Keratinocyte (primary cell): ENCODE measurements around the gene SPATA33. TPM values are rescaled to one million over a fixed set of nuclear protein-coding genes. Genes with fewer than 3 reads are reported as not detected.

Experiments used
- DNase-seq: peaks from one replicate; pipeline ENCODE4 v3.0.0-alpha.2; 2011; ENCODE audit warnings: low read depth, missing footprints, low spot score
- FAIRE-seq: peaks from 2 replicates; lab custom pipeline; 2011; peaks lifted over from hg19 to GRCh38; lab: Jason Lieb, UNC
- H2AFZ ChIP-seq: 2 replicates; pipeline ENCODE4 v1.6.0; 2012; ENCODE audit warnings: low read length, control low read depth, inconsistent platforms; ENCODE audit not compliant: control insufficient read depth
- H3K27ac ChIP-seq: 2 replicates; pipeline ENCODE4 v1.5.1; 2011; ENCODE audit warnings: low read length; ENCODE audit not compliant: control insufficient read depth, insufficient read depth
- H3K27me3 ChIP-seq: 3 replicates; pipeline ENCODE4 v1.6.0; 2011; ENCODE audit warnings: low read length; ENCODE audit not compliant: control insufficient read depth, insufficient read depth; ENCODE audit errors: extremely low read depth
- H3K36me3 ChIP-seq, 2 experiments: 2 replicates in 1 of 2; 3 replicates in 1 of 2; pipeline ENCODE4 v1.5.1; 2011; ENCODE audit warnings: low read length in 2 of 2, mild to moderate bottlenecking in 1 of 2; ENCODE audit not compliant: control insufficient read depth in 2 of 2, insufficient read depth in 2 of 2; ENCODE audit errors: extremely low read depth in 1 of 2
- H3K4me1 ChIP-seq: 3 replicates; pipeline ENCODE4 v1.5.1; 2011; ENCODE audit warnings: low read length; ENCODE audit not compliant: control insufficient read depth, insufficient read depth; ENCODE audit errors: extremely low read depth
- H3K4me2 ChIP-seq: 3 replicates; pipeline ENCODE4 v1.6.0; 2011; ENCODE audit warnings: low read depth, low read length; ENCODE audit not compliant: control insufficient read depth, insufficient read depth; ENCODE audit errors: extremely low read depth
- H3K4me3 ChIP-seq, 3 experiments: fragments of 200-600 bp in 1 of 3; sonication (generic) in 1 of 3; 2 replicates in 2 of 3; 3 replicates in 1 of 3; pipeline ENCODE4 v1.5.1; 2011 to 2016; ENCODE audit warnings: low read length in 3 of 3, mild to moderate bottlenecking in 3 of 3, control low read depth in 2 of 3, inconsistent platforms in 1 of 3, low read depth in 1 of 3, mixed read lengths in 1 of 3, mixed run types in 1 of 3, moderate library complexity in 1 of 3; ENCODE audit not compliant: control insufficient read depth in 2 of 3, insufficient read depth in 2 of 3; ENCODE audit errors: extremely low read depth in 1 of 3
- H3K79me2 ChIP-seq: 2 replicates; pipeline ENCODE4 v1.6.0; 2012; ENCODE audit warnings: low read length; ENCODE audit not compliant: control insufficient read depth, insufficient read depth
- H3K9ac ChIP-seq: 3 replicates; pipeline ENCODE4 v1.6.0; 2011; ENCODE audit warnings: low read length; ENCODE audit not compliant: control insufficient read depth, insufficient read depth; ENCODE audit errors: extremely low read depth
- H3K9me1 ChIP-seq: 3 replicates; pipeline ENCODE4 v1.6.0; 2011; ENCODE audit warnings: low read length; ENCODE audit not compliant: control insufficient read depth, insufficient read depth; ENCODE audit errors: extremely low read depth
- H3K9me3 ChIP-seq: 2 replicates; pipeline ENCODE4 v1.5.1; 2012; ENCODE audit warnings: low read depth, low read length; ENCODE audit not compliant: control insufficient read depth
- H4K20me1 ChIP-seq: 3 replicates; pipeline ENCODE4 v1.6.0; 2011; ENCODE audit warnings: low read length; ENCODE audit not compliant: control insufficient read depth, insufficient read depth; ENCODE audit errors: extremely low read depth
- CTCF ChIP-seq, 3 experiments: IDR thresholded peaks in 1 of 3; conservative IDR thresholded peaks in 1 of 3; optimal IDR thresholded peaks in 1 of 3; 2 replicates in 2 of 3; 3 replicates in 1 of 3; pipeline versions ENCODE3 to v1.5.1; 2011; ENCODE audit warnings: low read length in 3 of 3, mild to moderate bottlenecking in 3 of 3, moderate library complexity in 2 of 3, control low read depth in 1 of 3, inconsistent platforms in 1 of 3; ENCODE audit not compliant: insufficient read depth in 2 of 3; ENCODE audit errors: extremely low read depth in 1 of 3
- EZH2 ChIP-seq: IDR thresholded peaks from one replicate; pipeline ENCODE4 v1.6.1; 2012; ENCODE audit warnings: inconsistent platforms, mild to moderate bottlenecking, low read length, moderate library complexity
- dilution Hi-C: fragments of 300-500 bp; cut with MboI; formaldehyde crosslinking; loops from one replicate; pipeline ENCODE4 v1.7.0; 2020; ENCODE audit warnings: low sequenced_read_pairs; ENCODE audit not compliant: extremely low pct_ligation_motif_present
- polyA plus RNA-seq, 5 experiments: library from polyadenylated mRNA; depleted of rRNA in 3 of 5; stranded (reverse) in 3 of 5; stranded (forward) in 1 of 5; unstranded in 1 of 5; fragments of >200 nt; gene quantifications; 1 replicate in 1 of 5; 2 replicates in 3 of 5; 3 replicates in 1 of 5; pipeline versions ENCODE4 v1.2.1 to v1.2.3, GENCODE V29; 2011 to 2012; ENCODE audit warnings: missing spikeins in 2 of 5, low read depth in 1 of 5, low replicate concordance in 1 of 5

The SPATA33 gene
- polyA plus RNA-seq, 1 donor (not counting 4 experiments of a cell fraction or from before 2014, with no cell fraction given) = 5.3 TPM

DNA sequence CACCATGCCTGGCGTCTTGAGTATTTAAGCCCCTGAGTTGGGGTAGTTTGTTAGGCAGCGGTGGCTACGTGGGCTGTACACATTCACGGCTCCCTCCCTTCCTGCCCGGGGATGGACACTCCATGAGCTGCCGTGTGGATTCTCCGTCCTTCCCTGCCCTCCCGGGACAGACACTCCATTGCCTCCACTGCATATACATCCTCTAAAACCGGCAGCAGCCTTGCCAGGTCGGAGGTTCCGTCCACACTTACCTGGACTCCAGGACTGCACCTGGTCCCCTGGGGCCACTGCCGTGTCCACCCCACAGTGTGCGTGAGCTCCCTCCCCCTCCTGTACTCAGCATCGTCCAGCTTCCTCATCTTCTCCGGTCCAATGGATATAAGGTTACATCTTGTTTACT is 47.4 kb downstream of the SPATA33 start:
- H3K79me2 ChIP-seq = no peaks in the 10 kb centered on the region
- H3K36me3 ChIP-seq = peaks cover 0 to 1% of the 10 kb centered on the region in 2 experiments
- no peak overlapping the region for H3K4me2 ChIP-seq
- dilution Hi-C loops = no loop called here
- H2AFZ ChIP-seq = no peak overlapping the region
- H3K4me3 ChIP-seq = no peak overlapping the region
- TF ChIP-seq EZH2 = no peak
- no peak for TF ChIP-seq CTCF (optimal IDR thresholded peaks at IDR 0.05 in 1 of 3, IDR thresholded peaks at IDR 0.05 in 1 of 3, conservative IDR thresholded peaks at IDR 0.05 in 1 of 3; ENCODE audit: extremely low read depth in 1 of 3, insufficient read depth in 2 of 3, low read length in 3 of 3)
- no peak overlapping the region for H3K27ac ChIP-seq
- DNase-seq (no peak), FAIRE-seq (no peak)
- no peaks in the 10 kb centered on the region for H4K20me1 ChIP-seq
- H3K27me3 ChIP-seq = no peaks in the 10 kb centered on the region
- no peak overlapping the region for H3K9ac ChIP-seq
- no peaks in the 10 kb centered on the region for H3K9me1 ChIP-seq
- H3K9me3 ChIP-seq = no peaks in the 10 kb centered on the region
- H3K4me1 ChIP-seq = peaks cover 15% of the 10 kb centered on the region

- H3K27ac ChIP-seq = no peak overlapping the region
- H3K79me2 ChIP-seq = no peaks in the 10 kb centered on the region
- no peaks in the 10 kb centered on the region for H3K9me3 ChIP-seq
- H2AFZ ChIP-seq = peak overlapping the region; percentile 83
- TF ChIP-seq CTCF (optimal IDR thresholded peaks at IDR 0.05 in 1 of 3, IDR thresholded peaks at IDR 0.05 in 1 of 3, conservative IDR thresholded peaks at IDR 0.05 in 1 of 3; ENCODE audit: extremely low read depth in 1 of 3, insufficient read depth in 2 of 3, low read length in 3 of 3) = no peak
- no peak for TF ChIP-seq EZH2
- no peaks in the 10 kb centered on the region for H3K27me3 ChIP-seq
- H4K20me1 ChIP-seq = no peaks in the 10 kb centered on the region
- H3K9me1 ChIP-seq = no peaks in the 10 kb centered on the region
- H3K36me3 ChIP-seq = peaks cover 0 to 1% of the 10 kb centered on the region in 2 experiments
- H3K4me3 ChIP-seq = no peak overlapping the region
- H3K4me1 ChIP-seq = peaks cover 9% of the 10 kb centered on the region
- no peak for FAIRE-seq
- no peak overlapping the region for H3K9ac ChIP-seq
- dilution Hi-C loops = no loop called here
- H3K4me2 ChIP-seq = no peak overlapping the region
- DNase-seq = no peak
These were observed 49.1 kb downstream of the SPATA33 start for GRCh38 chr16:89706518-89707260.
